Stomach (tissue), 4 donors: ENCODE data around the gene HDAC9.

Experiments
- CTCF ChIP-seq, 7 experiments: fragments of 450-650 bp in 4 of 7; fragments of 200-600 bp in 3 of 7; sonication (generic) in 3 of 7; IDR thresholded peaks; one replicate each; pipeline ENCODE4 v1.5.1; 2016 to 2019; ENCODE audit warnings: antibody characterized with exemption in 7 of 7, control low read depth in 2 of 7, mild to moderate bottlenecking in 1 of 7
- EP300 ChIP-seq: sonication (generic); formaldehyde crosslinking; IDR thresholded peaks from one replicate; pipeline ENCODE4 v1.6.1; 2017; ENCODE audit warnings: antibody characterized with exemption
- POLR2A ChIP-seq, 4 donors: fragments of 450-650 bp; IDR thresholded peaks; one replicate each; pipeline ENCODE4 v1.6.1; 2016; ENCODE audit warnings: antibody characterized with exemption in 4 of 4, control low read depth in 2 of 4, mild to moderate bottlenecking in 1 of 4, moderate library complexity in 1 of 4
- POLR2AphosphoS5 ChIP-seq, 3 donors: sonication (generic); formaldehyde crosslinking; IDR thresholded peaks; one replicate each; pipeline ENCODE4 v1.6.1; 2016; ENCODE audit warnings: antibody characterized with exemption in 3 of 3

GRCh38 chr7:18521945-18522566 lies 26.5 kb downstream of the HDAC9 start:
- TF ChIP-seq POLR2A (IDR thresholded peaks at IDR 0.05) (no peak), CTCF (IDR thresholded peaks at IDR 0.05) (no peak), POLR2AphosphoS5 (IDR thresholded peaks at IDR 0.05) (no peak), EP300 (no peak)
